Measurements from ENCODE around the gene GATAD2A.

DNA sequence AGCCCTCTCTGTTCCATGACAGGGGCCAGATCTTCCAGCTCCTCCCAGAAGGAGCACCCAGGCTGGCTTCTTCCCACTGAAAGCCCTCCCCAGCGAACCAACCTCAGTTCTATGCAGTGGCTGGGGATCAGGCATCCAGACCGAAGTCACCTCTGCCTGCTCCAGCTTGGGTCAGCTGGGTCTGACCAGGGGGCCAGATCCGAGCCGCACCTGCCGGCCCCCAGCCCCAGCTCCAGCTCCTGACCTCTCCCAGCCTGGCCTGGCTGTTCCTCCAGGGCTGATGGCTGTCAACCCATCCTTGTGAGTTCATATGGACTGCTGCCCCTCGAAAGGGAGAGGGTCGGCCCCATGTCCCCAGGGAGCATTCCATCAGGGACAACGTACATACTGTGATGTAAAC lies 101.9 kb downstream of the GATAD2A start:
- no peak for TF ChIP-seq POLR2A (IDR thresholded peaks at IDR 0.05)
- TF ChIP-seq POLR2AphosphoS5 (IDR thresholded peaks at IDR 0.05) = no peak
- TF ChIP-seq, protein P1, sequence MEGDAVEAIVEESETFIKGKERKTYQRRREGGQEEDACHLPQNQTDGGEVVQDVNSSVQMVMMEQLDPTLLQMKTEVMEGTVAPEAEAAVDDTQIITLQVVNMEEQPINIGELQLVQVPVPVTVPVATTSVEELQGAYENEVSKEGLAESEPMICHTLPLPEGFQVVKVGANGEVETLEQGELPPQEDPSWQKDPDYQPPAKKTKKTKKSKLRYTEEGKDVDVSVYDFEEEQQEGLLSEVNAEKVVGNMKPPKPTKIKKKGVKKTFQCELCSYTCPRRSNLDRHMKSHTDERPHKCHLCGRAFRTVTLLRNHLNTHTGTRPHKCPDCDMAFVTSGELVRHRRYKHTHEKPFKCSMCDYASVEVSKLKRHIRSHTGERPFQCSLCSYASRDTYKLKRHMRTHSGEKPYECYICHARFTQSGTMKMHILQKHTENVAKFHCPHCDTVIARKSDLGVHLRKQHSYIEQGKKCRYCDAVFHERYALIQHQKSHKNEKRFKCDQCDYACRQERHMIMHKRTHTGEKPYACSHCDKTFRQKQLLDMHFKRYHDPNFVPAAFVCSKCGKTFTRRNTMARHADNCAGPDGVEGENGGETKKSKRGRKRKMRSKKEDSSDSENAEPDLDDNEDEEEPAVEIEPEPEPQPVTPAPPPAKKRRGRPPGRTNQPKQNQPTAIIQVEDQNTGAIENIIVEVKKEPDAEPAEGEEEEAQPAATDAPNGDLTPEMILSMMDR (IDR thresholded peaks at IDR 0.05) = no peak
- TF ChIP-seq EP300 (IDR thresholded peaks at IDR 0.05; ENCODE audit: low read depth) = no peak

All from transverse colon (tissue), 4 donors.